Fibroblast of lung (primary cell): ENCODE data around the gene NINJ2. TPM values are rescaled to one million over a fixed set of nuclear protein-coding genes. Genes with fewer than 3 reads are reported as not detected.

Experiments used
- DNase-seq, 2 donors: peaks; one replicate each; pipeline versions ENCODE4 v3.0.0 to v3.0.0-alpha.2; 2010; ENCODE audit warnings: low read depth in 2 of 2
- H2AFZ ChIP-seq: 2 replicates; pipeline ENCODE4 v1.5.1; 2012; ENCODE audit warnings: low read length, control low read depth, inconsistent platforms
- H3K27ac ChIP-seq: 2 replicates; pipeline ENCODE4 v1.5.1; 2011; ENCODE audit warnings: low read length, control low read depth; ENCODE audit not compliant: insufficient read depth
- H3K27me3 ChIP-seq: 2 replicates; pipeline ENCODE4 v1.5.1; 2011; ENCODE audit warnings: mild to moderate bottlenecking, low read length; ENCODE audit not compliant: control insufficient read depth, insufficient read depth
- H3K36me3 ChIP-seq: 2 replicates; pipeline ENCODE4 v1.5.1; 2011; ENCODE audit warnings: low read length; ENCODE audit not compliant: control insufficient read depth, insufficient read depth
- H3K4me1 ChIP-seq: 2 replicates; pipeline ENCODE4 v1.5.1; 2011; ENCODE audit warnings: low read length; ENCODE audit not compliant: control insufficient read depth, insufficient read depth; ENCODE audit errors: extremely low read depth
- H3K4me2 ChIP-seq: 2 replicates; pipeline ENCODE4 v1.5.1; 2011; ENCODE audit warnings: low read length, control low read depth; ENCODE audit not compliant: insufficient read depth; ENCODE audit errors: extremely low read depth
- H3K4me3 ChIP-seq, 4 experiments: fragments of 200-600 bp in 1 of 4; sonication (generic) in 1 of 4; replicated peaks in 1 of 4; 2 replicates each; pipeline ENCODE4 v1.5.1; 2011 to 2016; ENCODE audit warnings: low read length in 4 of 4, low read depth in 3 of 4, mild to moderate bottlenecking in 3 of 4, control low read depth in 2 of 4, inconsistent platforms in 1 of 4, mixed read lengths in 1 of 4; ENCODE audit not compliant: insufficient read depth in 1 of 4; ENCODE audit errors: control extremely low read depth in 1 of 4
- H3K79me2 ChIP-seq: 2 replicates; pipeline ENCODE4 v1.5.1; 2012; ENCODE audit warnings: mild to moderate bottlenecking, low read length, inconsistent platforms; ENCODE audit not compliant: control insufficient read depth, insufficient read depth
- H3K9ac ChIP-seq: 2 replicates; pipeline ENCODE4 v1.5.1; 2011; ENCODE audit warnings: mild to moderate bottlenecking, low read length, control low read depth; ENCODE audit not compliant: insufficient read depth
- H3K9me3 ChIP-seq: 2 replicates; pipeline ENCODE4 v1.5.1; 2012; ENCODE audit warnings: low read depth, low read length; ENCODE audit not compliant: control insufficient read depth, insufficient read depth
- H4K20me1 ChIP-seq: 2 replicates; pipeline ENCODE4 v1.5.1; 2011; ENCODE audit warnings: low read length; ENCODE audit not compliant: control insufficient read depth, insufficient read depth; ENCODE audit errors: extremely low read depth
- EZH2 ChIP-seq: IDR thresholded peaks from 2 replicates; pipeline ENCODE4 v1.5.1; 2012; ENCODE audit warnings: low read length, control low read depth, mild to moderate bottlenecking; ENCODE audit errors: missing control alignments
- polyA plus RNA-seq, 2 donors: library from polyadenylated mRNA; depleted of rRNA in 1 of 2; stranded (reverse) in 1 of 2; unstranded in 1 of 2; fragments of >200 nt; gene quantifications; 2 replicates each; pipeline ENCODE4 v1.2.1, GENCODE V29; 2011 to 2012; ENCODE audit warnings: missing spikeins in 1 of 2
- total RNA-seq: library from RNA; depleted of rRNA; stranded (reverse); fragments of >200 nt; gene quantifications from 2 replicates; pipeline ENCODE4 v1.2.1, GENCODE V29; 2014
- TF ChIP-seq, protein P1 (sequence below), 2 donors: IDR thresholded peaks in 1 of 2; conservative IDR thresholded peaks in 1 of 2; 1 replicate in 1 of 2; 2 replicates in 1 of 2; pipeline ENCODE4 v1.5.1; 2011 to 2012; ENCODE audit warnings: low read length in 2 of 2, control low read depth in 1 of 2, inconsistent platforms in 1 of 2, low read depth in 1 of 2, mild to moderate bottlenecking in 1 of 2

Gene NINJ2
- total and polyA plus RNA-seq, 2 donors (not counting 1 experiment from before 2014, with no cell fraction given) = 0.35 to 0.66 TPM

DNA sequence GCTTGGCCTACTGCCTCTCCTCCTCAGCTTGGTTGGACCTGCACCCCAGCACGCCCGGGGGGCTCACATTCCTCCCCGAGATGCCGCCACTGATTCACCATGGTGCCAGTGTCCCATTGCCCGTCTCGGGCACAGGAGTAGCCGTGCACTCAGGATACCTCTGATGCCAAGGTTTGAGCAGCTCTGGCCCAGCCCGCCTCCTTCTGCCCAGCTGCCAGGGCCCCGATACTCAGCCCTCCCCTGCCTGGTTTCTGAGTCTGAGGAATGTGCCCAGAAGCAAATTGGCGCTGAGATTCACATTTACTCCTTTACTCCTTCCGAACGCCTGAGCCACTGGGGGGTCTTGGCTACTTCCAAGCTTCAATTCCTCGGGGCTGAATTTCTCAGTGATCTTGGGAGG lies 63.5 kb downstream of the NINJ2 start:
- Histone ChIP-seq H3K9me3 (no peaks in the 10 kb centered on the region), H3K4me1 (no peaks in the 10 kb centered on the region), H4K20me1 (no peaks in the 10 kb centered on the region), H2AFZ (no peak overlapping the region), H3K27me3 (no peaks in the 10 kb centered on the region), H3K79me2 (no peaks in the 10 kb centered on the region), H3K9ac (no peak overlapping the region), H3K27ac (no peak overlapping the region), H3K4me3 (no peak overlapping the region), H3K36me3 (no peaks in the 10 kb centered on the region), H3K4me2 (no peak overlapping the region)
- TF ChIP-seq, protein P1, sequence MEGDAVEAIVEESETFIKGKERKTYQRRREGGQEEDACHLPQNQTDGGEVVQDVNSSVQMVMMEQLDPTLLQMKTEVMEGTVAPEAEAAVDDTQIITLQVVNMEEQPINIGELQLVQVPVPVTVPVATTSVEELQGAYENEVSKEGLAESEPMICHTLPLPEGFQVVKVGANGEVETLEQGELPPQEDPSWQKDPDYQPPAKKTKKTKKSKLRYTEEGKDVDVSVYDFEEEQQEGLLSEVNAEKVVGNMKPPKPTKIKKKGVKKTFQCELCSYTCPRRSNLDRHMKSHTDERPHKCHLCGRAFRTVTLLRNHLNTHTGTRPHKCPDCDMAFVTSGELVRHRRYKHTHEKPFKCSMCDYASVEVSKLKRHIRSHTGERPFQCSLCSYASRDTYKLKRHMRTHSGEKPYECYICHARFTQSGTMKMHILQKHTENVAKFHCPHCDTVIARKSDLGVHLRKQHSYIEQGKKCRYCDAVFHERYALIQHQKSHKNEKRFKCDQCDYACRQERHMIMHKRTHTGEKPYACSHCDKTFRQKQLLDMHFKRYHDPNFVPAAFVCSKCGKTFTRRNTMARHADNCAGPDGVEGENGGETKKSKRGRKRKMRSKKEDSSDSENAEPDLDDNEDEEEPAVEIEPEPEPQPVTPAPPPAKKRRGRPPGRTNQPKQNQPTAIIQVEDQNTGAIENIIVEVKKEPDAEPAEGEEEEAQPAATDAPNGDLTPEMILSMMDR (conservative IDR thresholded peaks at IDR 0.05 in 1 of 2, IDR thresholded peaks at IDR 0.05 in 1 of 2; ENCODE audit: low read depth in 1 of 2, low read length in 2 of 2) = no peak
- no peak for TF ChIP-seq EZH2
- no peak for DNase-seq

DNA sequence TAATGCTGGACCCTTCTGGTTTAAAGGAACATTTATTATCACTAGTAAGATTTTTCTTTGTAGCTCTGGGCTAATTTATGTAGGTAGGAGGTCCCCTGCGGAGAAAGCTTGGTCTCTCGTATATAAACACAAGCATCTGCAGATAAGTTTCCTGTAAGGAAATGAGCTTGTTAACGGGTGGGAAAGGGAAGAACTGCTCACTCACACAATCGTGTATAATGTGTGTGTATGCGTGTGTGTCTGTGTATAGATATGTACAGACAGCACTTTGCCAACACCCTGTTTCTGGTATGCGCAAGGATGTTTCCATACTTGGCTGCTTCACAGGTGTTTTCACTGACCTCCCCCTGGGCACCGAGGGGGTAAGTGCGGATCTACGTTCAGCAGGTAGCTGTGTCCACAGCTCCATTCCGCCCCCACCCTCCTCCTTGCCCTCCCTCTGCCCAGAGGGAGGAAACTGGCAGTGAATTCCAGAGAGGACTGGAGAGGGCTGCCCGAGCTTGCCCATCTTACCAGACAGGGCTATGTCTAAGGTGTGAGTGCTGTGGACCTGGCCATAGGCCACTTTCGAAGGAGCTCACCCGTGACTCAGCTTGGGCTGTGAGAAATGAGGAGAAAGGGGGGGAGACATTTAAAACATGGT lies 65.2 kb downstream of the NINJ2 start:
- H4K20me1 ChIP-seq = no peaks in the 10 kb centered on the region

DNA sequence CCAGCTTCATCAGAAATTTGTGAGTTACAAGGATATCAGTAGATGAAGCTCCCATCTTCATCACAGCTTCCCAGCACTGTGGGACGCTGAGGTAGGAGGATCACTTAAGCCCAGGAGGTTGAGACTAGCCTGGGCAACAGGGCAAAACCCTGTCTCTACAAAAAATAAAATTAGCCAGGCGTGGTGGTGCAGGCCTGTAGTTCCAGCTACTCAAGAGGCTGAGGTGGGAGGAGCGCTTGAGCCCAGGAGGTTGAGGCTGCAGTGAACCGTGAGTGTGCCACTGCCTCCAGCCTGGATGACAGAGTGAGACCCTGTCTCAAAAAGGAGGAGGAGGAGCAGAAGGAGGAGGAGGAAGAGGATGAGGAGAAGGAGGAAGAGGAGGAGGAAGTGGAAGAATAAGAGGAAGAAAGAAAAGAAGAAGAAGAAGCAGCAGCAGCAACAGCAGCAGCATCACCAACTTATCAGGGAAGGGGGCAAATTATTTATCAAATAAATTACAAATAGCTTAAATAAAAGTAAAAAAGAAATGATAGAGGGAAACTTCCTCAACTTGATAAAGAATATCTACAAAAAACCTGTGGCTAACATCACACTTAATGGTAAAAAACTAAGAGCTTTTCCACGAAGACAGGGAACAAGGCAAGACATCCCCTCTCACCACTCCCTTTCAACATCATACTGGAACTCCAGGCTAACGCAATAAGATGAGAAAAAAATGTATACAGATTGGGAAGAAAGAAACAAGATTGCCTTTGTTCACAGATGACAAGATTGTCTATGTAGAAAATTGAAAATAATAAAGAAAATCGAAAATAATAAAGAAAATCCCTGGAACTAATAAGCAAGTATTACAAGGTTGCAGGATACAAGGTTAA lies 69.6 kb downstream of the NINJ2 start:
- no peak for DNase-seq
- H3K79me2 ChIP-seq = no peaks in the 10 kb centered on the region
- H3K36me3 ChIP-seq = no peaks in the 10 kb centered on the region
- H3K27me3 ChIP-seq = peaks cover 6% of the 10 kb centered on the region
- TF ChIP-seq, protein P1 (conservative IDR thresholded peaks at IDR 0.05 in 1 of 2, IDR thresholded peaks at IDR 0.05 in 1 of 2; ENCODE audit: low read depth in 1 of 2, low read length in 2 of 2) = no peak
- no peak for TF ChIP-seq EZH2
- H3K4me2 ChIP-seq = no peak overlapping the region
- no peak overlapping the region for H3K4me3 ChIP-seq
- no peaks in the 10 kb centered on the region for H3K9me3 ChIP-seq
- no peaks in the 10 kb centered on the region for H4K20me1 ChIP-seq
- H2AFZ ChIP-seq = no peak overlapping the region
- no peak overlapping the region for H3K27ac ChIP-seq
- no peaks in the 10 kb centered on the region for H3K4me1 ChIP-seq
- no peak overlapping the region for H3K9ac ChIP-seq

More for the DNA sequence above, 65.2 kb downstream of the NINJ2 start:
- H3K4me1 ChIP-seq = no peaks in the 10 kb centered on the region
- H3K79me2 ChIP-seq = no peaks in the 10 kb centered on the region
- no peaks in the 10 kb centered on the region for H3K36me3 ChIP-seq
- no peak overlapping the region for H3K4me3 ChIP-seq
- no peak for TF ChIP-seq EZH2
- TF ChIP-seq, protein P1 (conservative IDR thresholded peaks at IDR 0.05 in 1 of 2, IDR thresholded peaks at IDR 0.05 in 1 of 2; ENCODE audit: low read depth in 1 of 2, low read length in 2 of 2) = no peak
- H3K27ac ChIP-seq = no peak overlapping the region
- H3K9ac ChIP-seq = no peak overlapping the region
- H3K27me3 ChIP-seq = no peaks in the 10 kb centered on the region
- no peak overlapping the region for H3K4me2 ChIP-seq
- H3K9me3 ChIP-seq = no peaks in the 10 kb centered on the region
- DNase-seq = no peak
- no peak overlapping the region for H2AFZ ChIP-seq
